WTC11 (cell line): ENCODE measurements around the gene MADD.

Experiments used
- CBFB ChIP-seq: sonication (generic); formaldehyde crosslinking; IDR thresholded peaks from 2 replicates; pipeline ENCODE4 v1.8.1; 2022; ENCODE audit warnings: mild to moderate bottlenecking, low read depth, missing genetic modification reagents
- CTCF ChIP-seq: fragments of 200-600 bp; IDR thresholded peaks from 2 replicates; pipeline ENCODE4 v1.8.0; 2022; ENCODE audit warnings: antibody characterized with exemption
- NFE2L1 ChIP-seq: sonication (generic); formaldehyde crosslinking; IDR thresholded peaks from 2 replicates; pipeline ENCODE4 v1.8.1; 2023; ENCODE audit warnings: missing genetic modification reagents
- NR3C1 ChIP-seq: sonication (generic); formaldehyde crosslinking; conservative IDR thresholded peaks from 2 replicates; pipeline ENCODE4 v1.8.1; 2023; ENCODE audit warnings: low read depth, mild to moderate bottlenecking, missing genetic modification reagents
- SP1 ChIP-seq: sonication (generic); formaldehyde crosslinking; conservative IDR thresholded peaks from 2 replicates; pipeline ENCODE4 v1.8.1; 2022; ENCODE audit warnings: missing genetic modification reagents
- TEAD4 ChIP-seq: sonication (generic); formaldehyde crosslinking; IDR thresholded peaks from 2 replicates; pipeline ENCODE4 v1.8.0; 2022; ENCODE audit warnings: mild to moderate bottlenecking, missing genetic modification reagents
- TF ChIP-seq, protein P1 (sequence below): sonication (generic); formaldehyde crosslinking; IDR thresholded peaks from 2 replicates; pipeline ENCODE4 v1.8.0; 2023; ENCODE audit warnings: mild to moderate bottlenecking, missing genetic modification reagents
- TF ChIP-seq, protein P2 (sequence below): sonication (generic); formaldehyde crosslinking; IDR thresholded peaks from 2 replicates; pipeline ENCODE4 v1.8.0; 2022; ENCODE audit warnings: mild to moderate bottlenecking, missing genetic modification reagents
- TF ChIP-seq, protein P3 (sequence below): sonication (generic); formaldehyde crosslinking; IDR thresholded peaks from 2 replicates; pipeline ENCODE4 v1.8.0; 2022; ENCODE audit warnings: mild to moderate bottlenecking, missing genetic modification reagents

DNA sequence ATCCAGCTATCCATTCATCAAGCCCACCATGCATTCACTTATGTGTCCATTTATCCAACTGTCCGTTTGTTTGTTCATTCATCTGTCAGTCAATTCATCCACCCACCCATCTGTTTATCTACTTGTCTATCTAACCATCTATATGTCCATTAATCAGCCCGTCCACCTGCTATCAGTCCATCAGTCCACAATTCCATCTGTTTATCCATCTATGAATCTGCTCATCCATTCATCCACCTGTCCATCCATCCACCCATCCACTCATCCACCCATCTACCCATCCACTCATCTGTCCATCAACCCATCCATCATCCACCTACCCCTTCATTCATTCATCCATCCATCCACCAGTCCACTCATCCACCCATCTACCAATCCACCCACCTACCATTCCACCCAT lies 109.4 kb downstream of the MADD start:
- TF ChIP-seq SP1 (CRISPR knock-in tag) (no peak), CTCF (no peak), TEAD4 (CRISPR knock-in tag) (no peak), CBFB (no peak), NR3C1 (CRISPR knock-in tag) (no peak), NFE2L1 (no peak)
- TF ChIP-seq, protein P1, sequence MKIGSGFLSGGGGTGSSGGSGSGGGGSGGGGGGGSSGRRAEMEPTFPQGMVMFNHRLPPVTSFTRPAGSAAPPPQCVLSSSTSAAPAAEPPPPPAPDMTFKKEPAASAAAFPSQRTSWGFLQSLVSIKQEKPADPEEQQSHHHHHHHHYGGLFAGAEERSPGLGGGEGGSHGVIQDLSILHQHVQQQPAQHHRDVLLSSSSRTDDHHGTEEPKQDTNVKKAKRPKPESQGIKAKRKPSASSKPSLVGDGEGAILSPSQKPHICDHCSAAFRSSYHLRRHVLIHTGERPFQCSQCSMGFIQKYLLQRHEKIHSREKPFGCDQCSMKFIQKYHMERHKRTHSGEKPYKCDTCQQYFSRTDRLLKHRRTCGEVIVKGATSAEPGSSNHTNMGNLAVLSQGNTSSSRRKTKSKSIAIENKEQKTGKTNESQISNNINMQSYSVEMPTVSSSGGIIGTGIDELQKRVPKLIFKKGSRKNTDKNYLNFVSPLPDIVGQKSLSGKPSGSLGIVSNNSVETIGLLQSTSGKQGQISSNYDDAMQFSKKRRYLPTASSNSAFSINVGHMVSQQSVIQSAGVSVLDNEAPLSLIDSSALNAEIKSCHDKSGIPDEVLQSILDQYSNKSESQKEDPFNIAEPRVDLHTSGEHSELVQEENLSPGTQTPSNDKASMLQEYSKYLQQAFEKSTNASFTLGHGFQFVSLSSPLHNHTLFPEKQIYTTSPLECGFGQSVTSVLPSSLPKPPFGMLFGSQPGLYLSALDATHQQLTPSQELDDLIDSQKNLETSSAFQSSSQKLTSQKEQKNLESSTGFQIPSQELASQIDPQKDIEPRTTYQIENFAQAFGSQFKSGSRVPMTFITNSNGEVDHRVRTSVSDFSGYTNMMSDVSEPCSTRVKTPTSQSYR, result no peak
- TF ChIP-seq, protein P2, sequence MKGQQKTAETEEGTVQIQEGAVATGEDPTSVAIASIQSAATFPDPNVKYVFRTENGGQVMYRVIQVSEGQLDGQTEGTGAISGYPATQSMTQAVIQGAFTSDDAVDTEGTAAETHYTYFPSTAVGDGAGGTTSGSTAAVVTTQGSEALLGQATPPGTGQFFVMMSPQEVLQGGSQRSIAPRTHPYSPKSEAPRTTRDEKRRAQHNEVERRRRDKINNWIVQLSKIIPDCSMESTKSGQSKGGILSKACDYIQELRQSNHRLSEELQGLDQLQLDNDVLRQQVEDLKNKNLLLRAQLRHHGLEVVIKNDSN (CRISPR knock-in tag), result no peak
- TF ChIP-seq, protein P3, sequence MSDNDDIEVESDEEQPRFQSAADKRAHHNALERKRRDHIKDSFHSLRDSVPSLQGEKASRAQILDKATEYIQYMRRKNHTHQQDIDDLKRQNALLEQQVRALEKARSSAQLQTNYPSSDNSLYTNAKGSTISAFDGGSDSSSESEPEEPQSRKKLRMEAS (CRISPR knock-in tag), result no peak
